Activated CD4-positive, alpha-beta T cell treated with anti-CD3 and anti-CD28 coated beads, Interleukin-10, Interleukin-2, amounts not matched to agents 100 ng/mL and 50 ng/mL, durations not matched to agents 16 hours and 8 hours (primary cell): ENCODE results near the gene PIN1.

ENCODE experiments used
- DNase-seq: peaks from one replicate; pipeline ENCODE4 v3.0.0-alpha.2; 2020

Gene PIN1

GRCh38 chr19:9891609-9892373, 56.7 kb downstream of the PIN1 start:
- DNase-seq: no peak
